GM23338 (cell line): Measurements from ENCODE around the gene ALG9.

ENCODE experiments used
- CREB1 ChIP-seq: fragments of 250-450 bp; sonication (Bioruptor Pico); IDR thresholded peaks from 2 replicates; pipeline ENCODE4 v1.5.0; 2020; ENCODE audit warnings: low read depth, mild to moderate bottlenecking, moderate library complexity
- TF ChIP-seq, protein P1 (sequence below), 2 experiments: fragments of 200-600 bp in 1 of 2; sonication (generic) in 1 of 2; conservative IDR thresholded peaks; 2 replicates each; pipeline versions ENCODE4 v1.5.1 to v1.6.1; 2016 to 2017; ENCODE audit warnings: antibody characterized with exemption in 2 of 2, low read depth in 2 of 2, mild to moderate bottlenecking in 2 of 2, moderate library complexity in 1 of 2

- TF ChIP-seq, protein P1, sequence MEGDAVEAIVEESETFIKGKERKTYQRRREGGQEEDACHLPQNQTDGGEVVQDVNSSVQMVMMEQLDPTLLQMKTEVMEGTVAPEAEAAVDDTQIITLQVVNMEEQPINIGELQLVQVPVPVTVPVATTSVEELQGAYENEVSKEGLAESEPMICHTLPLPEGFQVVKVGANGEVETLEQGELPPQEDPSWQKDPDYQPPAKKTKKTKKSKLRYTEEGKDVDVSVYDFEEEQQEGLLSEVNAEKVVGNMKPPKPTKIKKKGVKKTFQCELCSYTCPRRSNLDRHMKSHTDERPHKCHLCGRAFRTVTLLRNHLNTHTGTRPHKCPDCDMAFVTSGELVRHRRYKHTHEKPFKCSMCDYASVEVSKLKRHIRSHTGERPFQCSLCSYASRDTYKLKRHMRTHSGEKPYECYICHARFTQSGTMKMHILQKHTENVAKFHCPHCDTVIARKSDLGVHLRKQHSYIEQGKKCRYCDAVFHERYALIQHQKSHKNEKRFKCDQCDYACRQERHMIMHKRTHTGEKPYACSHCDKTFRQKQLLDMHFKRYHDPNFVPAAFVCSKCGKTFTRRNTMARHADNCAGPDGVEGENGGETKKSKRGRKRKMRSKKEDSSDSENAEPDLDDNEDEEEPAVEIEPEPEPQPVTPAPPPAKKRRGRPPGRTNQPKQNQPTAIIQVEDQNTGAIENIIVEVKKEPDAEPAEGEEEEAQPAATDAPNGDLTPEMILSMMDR (conservative IDR thresholded peaks at IDR 0.05; ENCODE audit: low read depth in 2 of 2) = no peak
- 0 out of 2 replicates have a peak, but pooled peaks have one; percentile 14 for TF ChIP-seq CREB1 (CRISPR knock-in tag)
Measured at GRCh38 chr11:111918390-111919256, 47.2 kb upstream of the ALG9 start, which contains the start of gene C11orf52.
